ENCODE measurements around the gene NR2F1-AS1.
A peak's percentile ranks its signal among the peaks of the same experiment; 100 is the strongest.
"Not testable (repeated sequence)": the region's sequence is repeated elsewhere in the genome, so short reads cannot be mapped to it uniquely, and the experiment has no call there.

Gene NR2F1-AS1

DNA sequence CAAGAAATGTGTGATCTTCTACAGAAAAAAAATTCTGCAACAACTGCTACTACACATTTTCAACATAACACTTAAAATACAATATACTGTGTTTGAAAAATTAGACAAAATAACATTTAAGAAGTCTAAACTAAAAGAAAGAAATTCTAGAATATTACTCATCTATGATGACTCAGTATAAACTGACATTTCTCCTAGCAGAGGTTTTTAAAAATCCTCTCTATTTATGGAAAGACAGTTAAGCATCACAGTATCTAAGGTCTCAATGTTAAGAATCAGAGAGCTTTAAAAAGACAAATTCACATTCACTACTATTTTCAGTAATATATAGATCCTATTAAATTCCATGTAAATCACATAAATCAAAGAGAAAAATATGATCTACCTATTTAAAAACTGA, 61.3 kb downstream of the NR2F1-AS1 start:
- no peak for DNase-seq (ENCODE audit: low read depth)

DNA sequence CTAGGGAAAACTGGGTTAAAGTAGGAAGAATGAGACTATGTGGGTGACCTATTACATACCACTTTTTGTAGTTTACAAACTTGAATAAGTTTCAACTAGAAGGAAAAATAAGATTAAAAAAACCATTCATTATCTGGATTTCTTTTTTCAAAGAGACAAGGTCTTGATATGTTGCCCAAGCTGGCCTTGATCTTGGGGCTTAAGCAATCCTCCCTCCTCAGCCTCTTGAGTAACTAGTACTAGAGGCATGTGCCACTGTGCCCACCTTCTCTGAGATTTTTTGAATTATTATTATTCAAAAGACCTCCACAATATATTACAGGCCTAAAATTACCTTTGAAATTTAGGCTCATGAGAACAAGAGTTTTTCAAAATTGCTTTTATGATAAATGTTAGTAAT, 63.2 kb downstream of the NR2F1-AS1 start:
- no peak for DNase-seq (ENCODE audit: low read depth)

DNA sequence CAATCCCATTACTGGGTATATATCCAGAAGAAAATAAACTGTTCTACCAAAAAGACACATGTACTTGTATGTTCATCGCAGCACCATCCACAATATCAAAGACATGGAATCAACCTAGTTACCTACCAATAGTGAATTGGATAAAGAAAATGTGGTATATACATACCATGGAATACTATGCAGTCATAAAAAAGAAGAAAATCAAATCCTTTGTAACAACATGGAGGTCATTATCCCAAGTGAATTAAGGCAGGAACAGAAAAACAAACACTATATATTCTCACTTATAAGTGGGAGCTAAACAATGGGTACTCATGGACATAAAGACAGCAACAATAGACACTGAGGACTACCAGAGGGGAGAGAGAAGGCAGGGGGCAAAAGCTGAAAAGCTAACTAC, 67.7 kb downstream of the NR2F1-AS1 start:
- no peak for DNase-seq (ENCODE audit: low read depth)

DNA sequence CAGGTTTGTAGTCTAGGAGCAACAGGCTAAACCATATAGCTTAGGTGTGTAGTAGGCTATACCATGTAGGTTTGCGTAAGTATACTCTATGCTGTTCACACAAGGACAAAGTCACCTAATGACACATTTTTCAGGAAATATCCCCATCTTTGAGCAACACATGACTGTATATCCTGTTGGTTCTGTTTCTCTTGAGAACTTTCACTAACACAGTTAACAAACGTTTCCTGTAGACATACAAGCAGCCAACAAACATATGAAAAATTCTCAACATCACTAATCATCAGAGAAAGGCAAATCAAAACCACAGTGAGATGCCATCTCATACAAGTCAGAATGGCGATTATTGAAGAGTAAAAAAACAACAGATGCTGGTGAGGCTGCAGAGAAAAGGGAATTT, 68.2 kb downstream of the NR2F1-AS1 start:
- DNase-seq (ENCODE audit: low read depth): no peak

DNA sequence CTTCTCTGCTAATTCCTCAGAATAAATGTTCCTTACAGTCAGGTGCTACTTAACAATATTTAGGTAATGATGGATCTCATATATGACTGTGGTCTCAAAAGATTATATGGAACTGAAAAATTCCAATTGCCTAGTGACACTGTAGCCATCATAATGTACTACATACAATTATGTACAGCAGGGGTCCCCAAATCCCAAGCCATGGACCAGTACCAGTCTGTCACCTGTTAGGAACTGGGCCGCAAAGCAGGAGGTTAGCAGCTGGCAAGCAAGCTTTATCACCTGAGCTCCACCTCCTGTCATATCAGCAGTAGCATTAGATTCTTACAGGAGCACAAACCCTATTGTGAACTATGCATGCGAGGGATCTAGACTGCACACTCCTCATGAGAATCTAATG, 69.6 kb downstream of the NR2F1-AS1 start:
- DNase-seq (ENCODE audit: low read depth): no peak

DNA sequence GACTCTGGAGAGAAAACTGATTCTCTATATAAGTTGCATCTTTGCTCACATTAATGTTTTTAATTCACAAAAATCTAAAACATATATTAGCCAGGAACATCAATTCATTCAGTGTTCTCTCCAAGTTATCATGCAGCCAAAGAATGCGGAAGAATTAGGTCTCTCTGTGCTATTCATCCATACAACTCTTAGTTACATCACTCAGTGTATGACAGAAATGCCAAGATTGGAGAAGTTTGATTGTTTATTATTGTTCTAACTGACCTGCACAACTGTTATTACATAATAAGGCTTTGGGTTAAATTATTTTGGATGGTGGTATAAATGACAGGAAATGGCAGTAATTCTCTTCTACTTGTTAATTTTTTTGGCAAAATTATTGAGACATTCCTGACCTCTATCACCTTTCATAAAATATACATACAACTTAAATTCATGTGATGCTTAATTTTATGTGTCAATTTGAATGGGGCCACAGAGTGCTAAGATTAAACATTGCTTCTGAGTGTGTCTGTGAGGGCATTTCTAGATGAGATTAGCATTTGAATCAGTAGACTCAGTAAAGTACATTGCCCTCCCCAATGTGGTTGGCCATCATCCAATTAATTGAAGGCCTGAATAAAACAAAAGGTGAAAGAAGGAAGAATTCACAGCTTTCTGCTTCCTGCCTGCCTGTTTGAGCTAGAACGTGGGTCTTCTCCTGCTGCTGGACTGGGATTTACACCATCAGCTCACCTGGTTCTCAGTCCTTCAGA, 70.2 kb downstream of the NR2F1-AS1 start:
- no peak for DNase-seq (ENCODE audit: low read depth)

DNA sequence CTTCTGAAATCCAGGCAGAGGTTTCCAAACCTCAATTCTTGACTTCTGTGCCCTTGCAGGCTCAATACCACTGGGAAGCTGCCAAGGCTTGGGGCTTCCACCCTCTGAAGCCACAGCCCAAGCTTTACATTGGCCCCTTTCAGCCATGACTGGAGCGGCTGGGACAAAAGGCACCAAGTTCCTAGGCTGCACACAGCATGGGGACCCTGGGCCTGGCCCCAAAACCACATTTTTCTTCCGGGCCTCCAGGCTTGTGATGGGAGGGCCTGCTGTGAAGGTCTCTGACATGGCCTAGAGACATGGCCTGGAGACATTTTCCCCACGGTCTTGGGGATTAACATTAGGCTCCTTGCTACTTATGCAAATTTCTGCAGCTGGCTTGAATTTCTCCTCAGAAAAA, 75.5 kb downstream of the NR2F1-AS1 start:
- DNase-seq (ENCODE audit: low read depth): not testable (repeated sequence)

DNA sequence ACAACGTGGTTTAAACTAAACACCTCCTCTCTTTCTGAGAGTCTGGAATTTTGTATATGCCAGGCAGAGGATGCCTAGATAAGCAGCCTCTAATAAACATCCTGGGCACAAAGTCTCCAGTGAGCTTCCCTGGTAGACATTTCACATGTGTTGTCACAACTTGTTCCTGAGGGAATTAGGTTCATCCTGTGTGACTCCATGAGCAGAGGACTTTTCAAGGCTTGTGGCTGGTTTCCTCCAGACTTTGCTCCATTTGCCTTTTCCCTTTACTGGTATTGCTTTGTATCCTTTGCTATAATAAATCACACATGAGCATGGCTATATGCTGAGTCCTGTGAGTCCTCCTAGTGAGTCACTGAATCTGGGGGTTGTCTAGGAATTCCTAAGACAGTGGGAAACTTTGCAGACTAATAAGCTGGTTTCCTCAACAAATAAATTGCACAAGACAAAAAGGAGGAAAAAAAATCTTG, 77.4 kb downstream of the NR2F1-AS1 start:
- peak; percentile 65 for DNase-seq (ENCODE audit: low read depth)

DNA sequence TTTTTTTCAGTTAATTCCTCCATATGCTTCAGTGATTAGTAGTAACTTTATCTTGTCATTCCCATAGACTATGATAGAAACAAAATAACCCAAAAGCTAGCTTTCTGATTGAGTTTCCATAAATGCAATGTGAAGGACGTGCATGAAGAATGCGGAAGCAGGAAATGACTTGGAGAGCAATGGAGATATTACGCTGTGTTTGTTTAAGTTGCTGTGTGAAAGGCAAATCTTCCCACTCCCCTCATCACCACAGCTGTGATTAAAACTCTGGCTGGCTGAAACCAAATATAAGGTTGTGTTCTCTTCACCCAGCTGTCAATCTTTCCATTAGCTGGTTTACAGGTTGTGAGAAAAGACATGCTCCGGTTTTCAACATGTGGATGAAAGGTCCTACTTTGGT, 83.9 kb downstream of the NR2F1-AS1 start:
- no peak for DNase-seq (ENCODE audit: low read depth)

DNA sequence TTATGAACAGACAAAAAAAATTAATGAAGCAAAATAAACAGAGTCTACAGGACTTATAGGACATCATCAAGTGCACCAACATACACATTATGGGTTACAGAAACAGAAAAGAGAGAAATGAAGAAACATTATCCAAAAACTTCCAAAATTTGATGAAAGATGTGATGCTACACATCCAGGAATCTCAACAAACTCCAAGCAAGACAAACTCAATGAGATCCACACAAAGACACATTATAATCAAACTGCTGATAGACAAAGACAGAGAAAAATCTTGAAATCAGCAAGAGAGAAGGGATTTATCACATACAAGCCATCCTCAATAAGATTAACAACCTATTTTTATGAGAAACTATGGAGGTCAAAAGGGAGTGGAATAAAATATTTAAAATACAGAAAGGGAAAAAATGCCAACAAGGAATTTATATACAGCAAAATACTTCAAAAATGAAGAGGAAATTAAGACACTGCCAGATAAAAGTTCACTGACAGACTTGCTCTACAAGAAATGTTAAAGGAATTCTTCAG, 101.0 kb downstream of the NR2F1-AS1 start:
- DNase-seq (ENCODE audit: low read depth): no peak

DNA sequence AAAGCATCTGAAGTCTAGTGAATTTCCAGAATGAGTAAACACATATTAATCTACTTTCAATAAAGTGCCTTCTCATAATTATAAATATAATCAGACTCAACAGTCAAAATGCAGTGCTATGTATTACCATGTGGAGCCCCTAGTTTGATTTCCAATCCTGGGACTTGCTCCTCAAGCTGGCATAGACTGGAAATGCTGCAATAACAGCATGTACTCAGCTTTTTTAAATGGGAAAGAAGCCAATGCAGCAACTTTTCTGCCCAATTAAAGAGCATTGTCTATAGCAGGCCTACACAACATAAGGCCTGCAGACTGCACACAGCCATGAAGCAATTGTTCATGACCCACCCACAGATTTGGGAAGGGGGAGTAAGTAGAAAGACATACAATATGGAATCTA, 103.2 kb downstream of the NR2F1-AS1 start:
- peak; percentile 8 for DNase-seq (ENCODE audit: low read depth)

DNA sequence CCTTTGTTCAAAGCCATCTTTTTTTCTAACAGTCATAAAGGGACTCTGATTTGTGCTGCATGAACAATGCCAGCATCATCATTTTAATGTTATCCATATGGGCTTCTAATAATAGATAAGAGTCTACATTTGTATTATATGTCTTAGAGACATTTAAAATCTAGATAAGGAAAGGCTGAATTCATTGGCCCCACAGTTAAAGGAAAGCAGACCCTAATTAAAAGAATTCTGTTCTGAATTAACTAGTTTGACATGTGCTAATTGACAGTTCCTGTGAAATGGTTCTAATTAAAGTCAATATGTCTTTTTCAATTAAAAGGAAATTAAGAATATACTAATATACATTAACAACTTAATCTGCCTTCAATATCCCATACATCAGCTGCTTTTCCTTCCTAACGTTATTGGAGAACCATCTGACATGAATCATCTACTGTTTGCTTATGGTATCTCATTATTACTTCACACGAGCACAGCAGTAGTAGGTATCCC, 104.7 kb downstream of the NR2F1-AS1 start:
- DNase-seq (ENCODE audit: low read depth): no peak

DNA sequence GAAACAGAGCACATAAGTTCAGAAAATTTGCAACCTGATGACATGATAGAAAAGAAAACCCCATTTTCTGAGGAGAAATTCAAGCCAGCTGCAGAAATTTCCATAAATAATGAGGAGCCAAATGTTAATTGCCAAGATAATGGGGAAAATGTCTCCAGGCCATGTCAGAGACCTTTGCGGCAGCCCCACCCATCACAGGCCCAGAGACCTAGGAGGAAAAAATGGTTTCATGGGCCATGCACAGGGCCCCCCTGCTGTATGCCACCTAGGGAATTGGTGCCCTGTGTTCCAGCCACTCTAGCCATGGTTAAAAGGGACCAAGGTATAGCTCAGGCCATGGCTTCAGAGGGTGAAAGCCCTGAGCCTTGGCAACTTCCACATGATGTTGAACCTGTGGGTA, 118.1 kb downstream of the NR2F1-AS1 start:
- DNase-seq (ENCODE audit: low read depth): no peak

DNA sequence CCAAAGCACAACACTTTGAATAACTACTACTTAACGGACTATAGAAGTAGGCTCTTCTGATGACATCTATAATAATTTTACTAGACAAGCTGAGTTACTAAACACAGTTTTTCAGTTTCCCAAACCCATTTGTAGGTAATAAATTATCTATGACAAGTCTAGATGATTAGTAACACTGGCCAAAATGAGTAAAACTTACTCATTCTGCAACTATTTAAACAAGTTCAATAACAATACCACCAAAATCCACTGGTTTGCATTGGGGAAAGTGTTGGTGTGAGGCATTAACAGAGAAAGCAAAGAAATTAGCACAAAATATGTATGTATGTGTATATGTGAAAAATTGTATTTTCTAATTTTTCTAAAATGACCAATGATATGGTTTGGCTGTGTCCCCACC, 119.3 kb downstream of the NR2F1-AS1 start:
- DNase-seq (ENCODE audit: low read depth): no peak

DNA sequence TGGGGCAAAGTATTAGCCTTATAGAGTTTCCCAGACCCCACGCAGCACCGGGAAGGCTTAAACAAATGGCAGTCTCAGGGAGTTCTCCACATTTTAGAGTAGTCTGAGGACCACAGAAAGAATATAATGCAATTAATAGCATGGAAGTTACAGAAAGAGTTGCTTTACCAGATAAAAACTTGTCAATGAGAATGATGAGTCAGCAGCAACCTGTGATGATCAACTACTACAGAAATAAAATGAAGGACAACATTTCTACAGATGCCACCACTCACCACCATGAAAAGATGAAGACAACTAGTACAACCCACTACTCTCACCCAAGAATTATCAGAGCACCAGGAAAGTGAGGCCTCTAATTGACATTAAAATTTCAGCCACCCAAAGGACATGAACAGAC, 120.7 kb downstream of the NR2F1-AS1 start:
- no peak for DNase-seq (ENCODE audit: low read depth)

DNA sequence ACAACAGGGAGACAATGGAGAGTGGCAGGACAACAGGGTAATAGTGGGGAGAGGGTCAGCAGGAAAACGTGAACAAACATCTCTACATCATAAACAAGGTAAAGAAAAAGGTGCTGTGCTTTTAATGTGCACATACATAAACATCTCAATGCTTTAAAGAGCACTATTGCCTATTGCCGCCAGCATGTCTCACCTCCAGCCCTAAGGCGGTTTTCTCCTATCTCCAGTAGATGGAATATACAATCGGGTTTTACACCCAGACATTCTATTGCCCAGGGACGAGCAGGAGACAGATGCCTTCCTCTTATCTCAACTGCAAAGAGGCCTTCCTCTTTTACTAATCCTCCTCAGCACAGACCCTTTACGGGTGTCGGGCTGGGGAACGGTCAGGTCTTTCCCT, 124.2 kb downstream of the NR2F1-AS1 start:
- DNase-seq (ENCODE audit: low read depth): not testable (repeated sequence)

DNA sequence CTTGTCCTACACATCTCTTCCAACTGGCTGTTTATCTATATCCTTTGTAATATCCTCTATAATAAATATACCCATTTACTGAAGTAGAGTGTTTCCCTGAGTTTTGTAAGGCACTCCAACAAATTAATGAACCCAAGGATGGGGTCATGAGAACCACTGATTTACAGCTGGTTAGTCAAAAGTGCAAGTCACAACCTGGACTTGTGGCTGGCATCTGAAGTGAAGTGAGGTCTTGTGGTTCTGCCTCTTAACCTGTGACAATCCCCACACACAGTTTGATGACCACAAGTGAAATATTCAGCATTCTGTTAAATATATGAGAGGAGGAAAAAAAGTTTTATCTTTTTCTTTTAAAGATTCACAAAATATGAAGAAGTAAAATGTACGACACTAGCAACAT, 126.1 kb downstream of the NR2F1-AS1 start:
- DNase-seq (ENCODE audit: low read depth): no peak

DNA sequence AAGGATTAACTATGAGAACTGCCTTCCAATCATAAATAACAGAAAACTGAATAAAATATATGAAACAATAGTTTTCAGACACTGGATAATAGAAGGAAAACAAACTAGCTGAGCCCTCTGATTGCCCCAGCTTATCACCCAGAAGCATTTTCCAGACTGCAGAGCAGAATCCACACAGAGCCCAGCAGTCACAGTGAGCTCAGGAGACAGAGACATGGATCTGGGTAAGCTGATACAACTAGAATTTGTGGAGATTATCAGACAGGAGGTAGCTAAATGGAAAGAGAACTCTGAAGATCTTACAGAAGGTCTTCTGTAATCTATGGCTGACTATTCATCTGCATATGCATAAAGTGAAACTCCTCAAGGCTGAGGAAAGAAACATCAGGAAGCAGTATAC, 128.8 kb downstream of the NR2F1-AS1 start:
- no peak for DNase-seq (ENCODE audit: low read depth)

DNA sequence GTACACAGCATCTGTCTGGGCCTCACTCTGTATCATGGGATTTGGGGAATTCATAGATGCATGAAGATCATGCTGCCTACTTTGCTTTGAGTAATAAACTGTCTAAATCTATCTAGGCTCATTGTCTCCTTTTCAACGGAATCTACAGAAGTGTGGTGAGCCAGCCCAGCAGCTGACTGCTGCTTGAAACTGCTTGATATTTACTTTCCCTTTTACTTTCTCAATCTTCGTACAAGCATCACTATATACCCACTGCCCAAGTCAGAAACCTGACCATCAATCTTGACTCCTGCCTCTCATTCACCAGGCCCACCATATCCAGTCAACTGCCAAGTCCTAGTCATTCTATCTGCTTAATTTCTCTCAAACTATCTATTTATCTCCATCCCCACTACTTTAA, 142.9 kb downstream of the NR2F1-AS1 start:
- no peak for DNase-seq (ENCODE audit: low read depth)

DNA sequence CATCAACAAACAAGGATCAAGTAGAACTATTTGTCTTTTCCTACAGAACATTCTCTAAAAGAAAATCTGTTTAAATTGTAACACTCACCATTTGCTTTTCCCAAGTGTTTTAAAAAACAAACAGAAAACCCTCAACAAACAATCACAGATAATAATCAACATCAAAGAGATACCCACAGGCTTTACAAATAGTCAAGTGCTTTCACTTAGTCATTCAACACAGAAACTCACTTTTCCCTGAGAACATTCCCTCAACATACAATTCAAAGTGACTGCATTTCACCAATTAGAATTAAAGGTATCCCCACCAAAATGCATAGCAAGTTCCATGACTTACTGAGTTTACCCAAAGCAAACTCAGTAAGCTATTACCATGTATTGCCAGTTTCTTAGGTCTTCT, 144.9 kb downstream of the NR2F1-AS1 start:
- no peak for DNase-seq (ENCODE audit: low read depth)

DNA sequence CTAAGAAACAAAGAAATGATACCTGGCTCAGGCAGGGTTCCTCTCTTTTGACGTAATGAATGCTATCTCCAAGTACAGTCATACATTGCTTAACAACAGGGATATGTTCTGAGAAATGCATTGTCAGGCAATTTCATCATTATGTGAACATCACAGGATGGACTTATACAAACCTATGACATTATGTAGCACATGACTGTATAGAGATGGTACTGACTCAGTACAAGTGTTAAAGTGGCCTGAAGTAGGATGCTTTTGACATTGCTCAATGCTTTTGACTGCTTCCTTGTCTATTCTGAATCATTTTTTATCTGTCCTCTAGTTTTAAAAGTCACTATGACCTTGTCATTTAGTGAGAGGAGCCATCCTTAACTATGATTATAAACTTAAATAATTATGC, 147.6 kb downstream of the NR2F1-AS1 start:
- DNase-seq (ENCODE audit: low read depth): peak; percentile 47

DNA sequence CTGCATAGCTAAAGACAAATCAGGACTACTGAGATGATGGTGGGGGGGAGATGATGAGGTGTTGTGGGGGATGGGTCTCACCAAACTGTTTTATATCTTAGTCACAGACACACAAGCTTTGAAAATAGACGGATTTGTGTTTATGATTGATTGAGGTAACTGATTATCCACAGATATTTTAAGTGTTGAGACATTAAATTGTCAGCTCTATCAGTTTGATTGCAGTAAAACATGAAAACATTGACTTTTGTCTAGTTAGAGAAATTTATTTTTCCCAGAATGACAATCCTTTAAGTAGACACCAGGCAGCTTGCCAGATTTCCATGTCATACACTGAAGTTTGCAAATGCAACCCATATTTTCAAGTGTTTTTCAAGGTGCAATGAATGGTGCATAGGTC, 149.8 kb downstream of the NR2F1-AS1 start:
- DNase-seq (ENCODE audit: low read depth): no peak

DNA sequence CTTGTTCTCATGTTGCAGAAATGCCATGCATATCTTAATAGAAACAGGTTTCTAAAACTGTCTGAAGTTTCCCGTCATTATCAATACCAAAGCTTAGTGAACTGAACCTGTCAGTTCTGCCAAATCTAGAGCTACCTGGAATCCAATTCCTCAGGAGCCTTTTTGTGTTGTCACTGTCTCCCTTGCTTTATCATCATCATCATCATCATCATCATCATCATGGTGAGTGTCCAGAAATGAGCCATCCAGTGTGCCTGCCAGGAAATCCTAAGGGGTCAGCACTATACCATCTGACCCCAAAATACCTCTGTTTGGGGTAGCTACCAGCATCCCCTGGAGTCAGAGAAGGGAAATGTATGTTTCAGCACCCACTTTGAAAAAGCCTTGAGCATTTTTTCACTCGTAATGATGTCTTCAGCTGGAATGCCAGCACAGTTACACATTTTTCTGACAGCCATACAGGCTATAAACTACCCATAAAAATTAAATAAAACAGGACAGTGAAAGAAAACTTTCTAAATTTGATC, 150.3 kb downstream of the NR2F1-AS1 start:
- no peak for DNase-seq (ENCODE audit: low read depth)

DNA sequence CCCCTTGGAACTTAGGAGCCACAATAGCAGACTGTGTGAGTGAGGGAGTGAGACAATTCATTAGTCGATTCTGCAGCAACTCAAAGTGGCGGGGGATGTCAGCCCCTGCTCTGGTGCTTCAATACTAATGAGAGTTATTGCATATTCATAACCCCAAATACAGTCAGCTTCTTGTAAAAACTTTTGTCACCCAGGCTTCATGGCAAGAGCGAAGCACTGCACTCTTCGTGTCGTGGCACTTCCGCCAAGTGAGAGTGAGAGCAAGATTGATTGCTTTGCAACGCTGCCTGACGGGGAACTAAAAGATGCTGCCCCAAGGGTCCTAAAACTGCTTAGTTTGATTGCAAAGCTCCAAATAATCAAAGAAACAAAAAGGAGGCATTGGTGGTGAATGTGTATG, 150.9 kb downstream of the NR2F1-AS1 start:
- no peak for DNase-seq (ENCODE audit: low read depth)
